SIG-M5 (cell line): ENCODE data around the gene TRIOBP.

Experiments
- DNase-seq: peaks from one replicate; lab custom pipeline; 2025; lab: John Stamatoyannopoulos, UW

Gene TRIOBP

GRCh38 chr22:37731804-37732471 lies 35.1 kb downstream of the TRIOBP start:
- no peak for DNase-seq

DNA sequence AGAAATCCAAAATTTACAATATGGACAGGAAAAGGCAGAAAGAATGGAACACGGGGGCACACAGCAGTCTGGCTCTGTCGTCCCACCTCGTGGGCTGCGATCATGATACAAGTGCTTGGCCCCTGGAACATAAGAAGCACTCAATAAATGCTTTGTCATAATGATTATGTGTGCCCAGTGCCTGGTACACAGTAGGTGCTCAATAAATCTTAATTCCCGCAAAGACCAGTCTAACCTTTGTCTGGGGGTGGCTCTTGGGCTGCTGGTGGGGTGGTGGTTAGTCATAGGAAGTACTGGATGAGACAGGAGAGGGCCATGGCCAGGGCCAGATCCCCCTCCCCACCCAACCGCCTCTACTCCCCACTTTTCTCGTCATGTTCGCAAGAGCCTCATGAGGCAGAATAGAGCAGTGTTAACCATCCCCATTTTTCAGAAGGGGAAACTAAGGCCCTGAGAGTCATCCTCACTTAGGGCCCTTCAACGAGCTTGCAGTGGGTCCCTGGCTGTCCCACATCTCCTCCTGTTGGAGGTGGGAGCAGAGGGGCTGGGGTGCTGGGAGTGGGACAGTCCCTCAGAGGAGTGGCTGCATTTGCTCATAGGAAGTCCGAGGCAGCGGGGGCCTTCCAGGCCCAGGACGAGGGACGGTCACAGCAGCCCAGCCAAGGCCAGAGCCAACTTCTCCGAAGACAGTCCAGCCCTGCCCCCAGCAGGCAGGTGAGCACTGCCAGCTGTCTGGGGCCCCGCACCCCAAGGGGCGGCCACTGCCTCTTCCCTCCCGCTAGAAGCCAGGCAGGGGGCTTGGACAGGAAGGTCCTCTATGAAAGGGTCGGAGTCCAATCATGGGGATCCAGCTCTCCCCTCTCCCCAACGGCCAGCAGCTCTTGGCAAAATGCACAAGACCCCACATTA lies 36.1 kb downstream of the TRIOBP start:
- no peak for DNase-seq

DNA sequence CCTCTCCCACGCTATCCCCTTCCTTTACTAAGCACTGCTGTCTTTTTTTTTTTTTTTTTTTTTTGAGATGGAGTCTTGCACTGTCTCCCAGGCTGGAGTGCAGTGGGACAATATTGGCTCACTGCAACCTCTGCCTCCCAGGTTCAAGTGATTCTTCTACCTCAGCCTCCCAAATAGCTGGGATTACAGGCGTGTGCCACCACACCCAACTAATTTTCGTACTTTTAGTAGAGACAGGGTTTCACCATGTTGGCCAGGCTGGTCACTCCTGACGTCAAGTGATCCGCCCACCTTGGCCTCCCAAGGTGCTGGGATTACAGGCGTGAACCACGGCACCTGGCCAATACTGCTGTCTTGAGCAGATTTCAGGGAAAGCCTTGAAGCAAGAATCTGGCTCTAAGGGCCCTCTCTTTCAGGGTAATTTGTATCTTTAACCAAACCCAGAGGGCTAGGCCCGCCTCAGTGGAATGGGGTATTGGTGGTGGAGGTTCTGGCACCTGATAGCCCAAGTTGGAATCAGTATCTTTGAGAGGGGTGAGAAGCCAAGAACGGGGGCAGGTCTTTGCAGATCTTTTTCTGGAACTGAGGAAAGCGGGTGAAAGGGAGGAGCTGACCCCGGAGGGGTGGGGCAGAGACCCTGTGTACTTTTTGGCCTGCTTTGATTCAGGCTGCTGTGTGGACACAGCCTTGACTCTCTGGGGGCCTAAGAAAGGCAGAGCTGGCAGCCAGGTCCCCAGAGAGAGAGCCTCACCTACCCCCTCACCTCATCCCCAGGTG lies 37.0 kb downstream of the TRIOBP start:
- DNase-seq, result no peak

DNA sequence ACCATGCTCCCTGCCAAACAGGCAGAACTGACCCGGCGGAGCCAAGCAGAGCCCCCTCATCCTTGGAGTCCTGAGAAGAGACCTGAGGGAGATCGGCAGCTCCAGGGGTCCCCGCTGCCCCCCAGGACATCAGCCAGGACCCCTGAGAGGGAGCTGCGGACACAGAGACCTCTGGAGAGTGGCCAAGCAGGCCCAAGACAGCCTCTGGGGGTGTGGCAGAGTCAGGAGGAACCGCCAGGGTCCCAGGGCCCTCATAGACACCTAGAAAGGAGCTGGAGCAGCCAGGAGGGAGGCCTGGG lies 37.5 kb downstream of the TRIOBP start:
- DNase-seq, result no peak

DNA sequence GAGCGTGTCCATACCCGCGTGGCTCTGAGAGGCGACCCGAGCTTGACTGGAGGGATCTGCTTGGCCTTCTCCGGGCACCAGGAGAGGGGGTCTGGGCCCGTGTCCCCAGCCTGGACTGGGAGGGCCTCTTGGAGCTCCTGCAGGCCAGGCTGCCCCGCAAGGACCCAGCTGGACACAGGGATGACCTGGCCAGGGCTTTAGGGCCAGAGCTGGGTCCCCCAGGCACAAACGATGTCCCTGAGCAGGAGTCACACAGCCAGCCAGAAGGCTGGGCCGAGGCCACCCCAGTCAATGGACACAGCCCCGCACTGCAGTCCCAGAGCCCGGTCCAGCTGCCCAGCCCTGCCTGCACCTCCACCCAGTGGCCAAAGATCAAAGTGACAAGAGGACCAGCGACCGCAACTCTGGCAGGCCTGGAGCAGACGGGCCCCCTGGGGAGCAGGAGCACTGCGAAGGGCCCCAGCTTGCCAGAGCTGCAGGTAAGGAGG lies 38.2 kb downstream of the TRIOBP start:
- DNase-seq, result no peak

- no peak for DNase-seq
These were observed 42.2 kb downstream of the TRIOBP start for GRCh38 chr22:37739035-37739434.

DNA sequence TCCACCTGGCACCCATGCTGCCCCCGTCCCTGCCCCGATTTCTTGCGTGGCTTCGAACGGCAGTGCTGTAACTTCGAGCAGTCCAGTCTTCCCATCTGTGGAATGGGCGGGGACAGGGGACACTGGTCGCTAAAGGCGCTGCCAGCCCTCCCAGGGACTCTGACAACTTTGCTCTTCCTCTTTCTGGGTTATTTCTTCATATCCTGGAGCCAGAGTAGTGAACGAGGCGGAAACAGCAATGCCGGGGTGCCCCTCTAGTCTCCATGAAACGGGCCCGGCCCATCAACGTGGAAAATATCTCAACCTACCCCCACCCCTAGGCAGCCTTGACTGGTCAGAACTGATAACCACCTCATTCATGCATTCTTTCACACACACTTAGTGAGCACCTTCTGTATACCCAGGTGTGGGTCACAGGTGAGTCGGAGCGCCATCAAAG lies 42.8 kb downstream of the TRIOBP start:
- peak; percentile 68 for DNase-seq

- DNase-seq, result no peak
These were observed 43.8 kb downstream of the TRIOBP start for GRCh38 chr22:37740455-37741311.

- DNase-seq, result peak; percentile 41
These were observed 44.5 kb downstream of the TRIOBP start for GRCh38 chr22:37741312-37741795.

DNA sequence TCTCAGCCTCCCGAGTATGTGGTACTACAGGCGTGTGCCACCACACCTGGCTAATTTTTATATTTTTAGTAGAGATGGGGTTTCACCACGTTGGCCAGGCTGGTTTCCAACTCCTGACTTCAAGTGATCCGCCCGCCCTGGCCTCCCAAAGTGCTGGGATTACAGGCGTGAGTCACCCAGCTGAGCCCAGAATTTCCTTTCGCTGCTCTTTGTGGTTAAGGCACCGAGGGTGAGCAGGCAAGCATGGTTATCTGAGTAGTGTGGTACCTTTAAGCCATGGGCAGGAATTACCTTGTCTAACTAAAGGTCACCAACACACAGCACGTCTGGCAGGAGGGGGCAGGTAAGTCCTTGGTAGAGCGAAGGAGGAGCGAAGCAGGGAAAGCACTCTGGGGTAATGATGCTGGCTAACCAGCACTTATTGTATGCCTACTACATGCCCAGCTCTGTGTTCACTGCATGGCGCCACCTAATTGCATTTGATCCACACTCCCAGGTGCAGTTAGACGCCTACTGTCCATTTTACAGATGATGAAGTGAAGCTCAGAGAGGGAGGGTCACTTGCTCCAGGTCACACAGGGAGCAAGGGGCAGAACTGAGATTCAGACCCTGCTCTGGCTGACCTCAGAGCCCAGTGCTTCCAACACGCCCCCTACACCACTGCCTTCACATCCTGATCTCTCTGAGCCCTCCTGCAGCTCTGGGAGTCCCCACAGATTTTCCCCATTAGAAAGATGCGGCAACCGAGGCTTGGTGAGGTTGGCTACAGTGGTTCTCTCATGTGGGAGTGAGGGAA lies 45.7 kb downstream of the TRIOBP start:
- no peak for DNase-seq

GRCh38 chr22:37744589-37744988 lies 47.7 kb downstream of the TRIOBP start:
- no peak for DNase-seq

- no peak for DNase-seq
These were observed 48.9 kb downstream of the TRIOBP start for GRCh38 chr22:37745548-37746365.

DNA sequence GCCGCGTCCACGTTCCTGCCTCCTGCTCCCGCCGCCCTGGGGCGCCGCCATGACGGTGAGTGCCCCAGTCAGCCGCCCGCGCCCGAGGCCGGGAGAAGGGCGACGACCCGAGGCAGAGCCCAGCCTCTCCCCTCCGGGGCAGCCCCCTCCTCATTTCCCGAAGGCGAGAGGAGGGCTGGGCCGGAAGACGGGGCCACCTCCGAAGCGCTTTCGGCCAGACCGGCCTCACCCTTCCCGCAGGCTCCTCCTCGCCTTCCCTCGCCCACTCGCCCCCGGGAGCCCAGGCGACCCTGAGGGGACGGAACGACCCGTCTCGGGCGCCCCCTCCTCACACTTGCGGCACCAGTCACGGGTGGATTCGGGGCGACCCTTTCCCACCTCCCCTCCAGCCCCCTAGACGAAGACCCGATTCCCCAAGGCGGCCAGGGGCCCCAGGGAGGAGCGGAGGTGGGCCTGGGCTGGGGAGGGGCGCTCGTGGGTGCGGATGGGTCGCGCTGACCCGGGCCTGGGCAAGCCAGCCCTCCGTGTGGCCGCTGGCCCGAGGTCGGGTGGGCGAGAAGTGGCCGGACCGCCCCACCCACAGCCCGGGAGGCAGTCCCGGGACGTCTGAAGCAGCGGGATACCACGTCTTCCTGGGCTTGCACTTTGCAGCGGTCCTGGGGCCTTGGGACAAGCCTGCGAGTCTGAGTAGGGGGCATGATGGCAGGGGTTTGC lies 49.7 kb downstream of the TRIOBP start:
- no peak for DNase-seq

DNA sequence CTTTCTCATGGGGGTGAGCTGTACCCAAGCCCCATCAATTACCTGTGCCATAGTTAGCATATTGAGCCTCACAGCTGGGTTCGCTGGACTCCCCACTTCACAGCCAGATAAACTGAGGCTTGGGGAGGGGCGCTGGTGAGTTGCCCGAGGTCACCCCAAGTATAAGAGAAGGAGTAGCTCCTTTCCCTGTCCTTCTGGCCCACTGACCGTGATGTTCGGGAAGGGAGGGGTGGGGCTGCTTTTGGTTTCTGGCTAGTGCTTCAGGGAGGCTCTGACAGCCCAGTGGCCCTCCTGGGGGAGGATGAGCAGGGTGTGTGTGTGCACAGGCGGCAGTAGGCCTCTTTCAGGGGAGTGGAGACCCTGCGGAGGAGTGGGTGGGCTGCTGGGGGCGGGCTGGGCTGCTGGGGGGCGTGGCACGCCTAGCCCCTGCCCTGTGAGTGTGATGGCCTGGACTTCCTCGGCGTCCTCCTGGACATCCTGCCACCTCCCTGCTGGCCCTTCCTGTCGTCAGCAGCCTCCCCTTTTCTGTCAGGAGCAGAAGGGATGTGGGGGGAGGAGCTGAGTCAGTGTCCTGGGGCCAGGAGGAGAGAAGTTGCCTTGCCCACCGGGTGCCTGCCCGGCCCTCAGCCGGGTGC lies 50.3 kb downstream of the TRIOBP start:
- no peak for DNase-seq

DNA sequence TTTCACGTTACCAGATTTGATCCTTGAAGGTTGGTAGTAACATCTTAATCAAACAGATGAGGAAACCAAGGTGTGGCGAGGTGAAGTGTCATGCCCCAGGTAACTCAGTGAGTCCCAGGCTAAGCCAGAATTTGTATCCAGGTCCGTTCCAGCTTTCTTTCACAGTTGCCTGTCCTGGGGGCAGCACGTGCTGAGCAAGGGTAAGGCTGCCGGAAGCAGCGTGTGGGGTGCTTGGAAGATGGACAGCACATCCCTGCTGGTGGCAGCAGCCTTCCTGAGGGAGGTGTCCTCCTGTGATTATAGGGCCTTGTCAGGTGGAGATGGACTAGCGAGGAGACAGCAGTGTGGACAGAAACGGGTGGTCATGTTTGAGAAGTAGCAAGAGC lies 50.9 kb downstream of the TRIOBP start:
- DNase-seq, result no peak

DNA sequence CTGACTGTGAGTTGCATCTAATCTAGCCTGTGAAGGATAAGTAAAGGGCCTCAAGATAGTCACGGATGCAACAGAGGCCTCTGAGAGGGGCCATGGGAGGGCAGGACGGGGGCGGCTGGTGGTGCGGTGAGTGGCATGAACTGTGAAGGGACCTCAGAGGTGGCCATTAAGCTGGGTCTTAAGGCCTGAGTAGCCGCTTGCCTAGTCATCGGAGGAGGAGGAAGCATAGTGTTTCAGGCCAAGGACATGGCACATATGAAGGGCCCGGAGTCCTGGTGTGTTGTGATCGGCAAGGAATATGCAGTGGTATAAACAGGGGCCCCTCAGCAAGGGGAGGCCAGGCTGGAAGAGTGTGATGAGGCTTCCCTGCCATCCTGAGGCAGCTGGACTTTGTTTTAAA lies 51.8 kb downstream of the TRIOBP start:
- no peak for DNase-seq

DNA sequence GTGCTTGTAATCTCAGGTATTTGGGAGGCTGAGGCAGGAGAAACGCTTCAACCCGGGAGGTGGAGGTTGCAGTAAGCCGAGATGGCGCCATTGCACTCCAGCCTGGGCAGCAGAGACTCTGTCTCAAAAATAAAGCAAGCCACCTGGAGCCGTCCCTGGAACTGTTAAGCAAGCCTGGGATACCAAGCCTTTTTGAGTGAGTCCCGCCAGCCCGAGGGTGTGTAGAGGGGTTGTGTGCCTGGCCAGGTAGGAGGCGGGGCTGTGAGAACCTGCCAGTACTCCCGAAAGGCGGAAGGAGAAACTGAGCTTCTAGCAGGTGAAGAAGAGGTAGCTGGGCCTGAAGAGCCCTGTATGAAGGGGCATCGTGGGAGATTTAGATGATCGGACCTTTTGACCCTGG lies 52.4 kb downstream of the TRIOBP start:
- no peak for DNase-seq

DNA sequence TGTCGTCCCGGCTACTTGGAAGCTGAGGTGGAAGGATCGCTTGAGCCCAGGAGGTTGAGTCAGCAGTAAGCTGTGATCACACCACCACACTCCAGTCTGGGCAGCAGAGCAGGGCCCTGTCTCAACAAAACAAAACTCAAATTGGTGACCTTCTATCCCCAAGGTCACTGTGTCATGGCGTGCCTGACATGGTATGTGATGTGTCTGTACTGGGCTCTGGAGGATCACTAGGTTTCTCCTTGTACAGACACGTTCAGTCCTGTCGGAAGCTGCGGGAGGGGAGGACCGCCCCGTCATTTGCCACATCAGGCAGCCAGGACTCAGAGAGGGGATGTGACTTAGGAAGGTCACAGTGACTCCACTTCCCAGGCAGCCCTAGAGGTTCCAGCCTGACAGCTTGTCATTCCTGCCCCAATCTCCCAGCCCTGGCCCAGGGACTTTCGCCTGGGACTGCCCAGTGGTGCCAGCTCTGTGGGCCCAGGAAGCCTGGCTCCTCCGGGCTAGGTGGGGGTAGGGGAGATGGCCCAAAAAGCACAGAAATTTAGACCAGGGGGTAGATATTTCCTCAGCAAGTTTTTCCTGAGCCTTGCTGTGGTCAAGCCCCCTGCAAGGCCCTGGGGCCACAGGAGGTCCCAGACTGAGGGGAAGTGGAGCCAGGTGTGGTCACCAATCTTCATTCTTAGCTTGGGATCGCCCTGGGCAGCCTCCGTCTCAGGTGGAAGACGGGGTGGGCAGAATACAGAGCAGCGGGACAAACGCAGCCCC lies 53.2 kb downstream of the TRIOBP start:
- no peak for DNase-seq
